ENCODE results near the gene GPC5.

GPC5 gene

DNA sequence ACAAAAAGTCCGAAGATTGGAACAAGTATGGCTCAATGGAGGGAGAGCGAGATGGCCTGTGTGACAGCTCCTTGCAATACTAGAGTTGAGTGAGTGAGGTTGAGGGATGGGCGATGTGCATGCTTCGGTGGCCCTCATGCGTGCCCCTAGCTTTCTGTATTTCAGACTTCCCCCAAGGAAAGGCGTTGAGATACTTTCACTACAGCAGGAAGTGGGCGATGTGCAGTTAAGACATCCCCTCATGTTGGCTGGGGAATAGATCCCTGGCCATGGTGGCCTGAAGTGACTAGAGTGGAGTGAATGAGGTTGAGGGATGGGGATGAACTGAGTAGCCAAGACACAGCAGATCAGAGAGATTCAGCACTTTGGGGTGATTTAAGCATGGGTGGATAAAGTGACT, 1194.3 kb downstream of the GPC5 start:
- TF ChIP-seq, protein P1, sequence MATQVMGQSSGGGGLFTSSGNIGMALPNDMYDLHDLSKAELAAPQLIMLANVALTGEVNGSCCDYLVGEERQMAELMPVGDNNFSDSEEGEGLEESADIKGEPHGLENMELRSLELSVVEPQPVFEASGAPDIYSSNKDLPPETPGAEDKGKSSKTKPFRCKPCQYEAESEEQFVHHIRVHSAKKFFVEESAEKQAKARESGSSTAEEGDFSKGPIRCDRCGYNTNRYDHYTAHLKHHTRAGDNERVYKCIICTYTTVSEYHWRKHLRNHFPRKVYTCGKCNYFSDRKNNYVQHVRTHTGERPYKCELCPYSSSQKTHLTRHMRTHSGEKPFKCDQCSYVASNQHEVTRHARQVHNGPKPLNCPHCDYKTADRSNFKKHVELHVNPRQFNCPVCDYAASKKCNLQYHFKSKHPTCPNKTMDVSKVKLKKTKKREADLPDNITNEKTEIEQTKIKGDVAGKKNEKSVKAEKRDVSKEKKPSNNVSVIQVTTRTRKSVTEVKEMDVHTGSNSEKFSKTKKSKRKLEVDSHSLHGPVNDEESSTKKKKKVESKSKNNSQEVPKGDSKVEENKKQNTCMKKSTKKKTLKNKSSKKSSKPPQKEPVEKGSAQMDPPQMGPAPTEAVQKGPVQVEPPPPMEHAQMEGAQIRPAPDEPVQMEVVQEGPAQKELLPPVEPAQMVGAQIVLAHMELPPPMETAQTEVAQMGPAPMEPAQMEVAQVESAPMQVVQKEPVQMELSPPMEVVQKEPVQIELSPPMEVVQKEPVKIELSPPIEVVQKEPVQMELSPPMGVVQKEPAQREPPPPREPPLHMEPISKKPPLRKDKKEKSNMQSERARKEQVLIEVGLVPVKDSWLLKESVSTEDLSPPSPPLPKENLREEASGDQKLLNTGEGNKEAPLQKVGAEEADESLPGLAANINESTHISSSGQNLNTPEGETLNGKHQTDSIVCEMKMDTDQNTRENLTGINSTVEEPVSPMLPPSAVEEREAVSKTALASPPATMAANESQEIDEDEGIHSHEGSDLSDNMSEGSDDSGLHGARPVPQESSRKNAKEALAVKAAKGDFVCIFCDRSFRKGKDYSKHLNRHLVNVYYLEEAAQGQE (IDR thresholded peaks at IDR 0.05; ENCODE audit: low read depth): no peak
- TF ChIP-seq NFIC (IDR thresholded peaks at IDR 0.05) (no peak), FOXM1 (IDR thresholded peaks at IDR 0.05; ENCODE audit: borderline replicate concordance, low read depth) (no peak), ZBTB7A (IDR thresholded peaks at IDR 0.05; ENCODE audit: low read depth) (no peak), EGR1 (IDR thresholded peaks at IDR 0.05) (no peak), TAF1 (IDR thresholded peaks at IDR 0.05; ENCODE audit: low read depth) (no peak), CREB1 (IDR thresholded peaks at IDR 0.05; ENCODE audit: low read depth) (no peak)

DNA sequence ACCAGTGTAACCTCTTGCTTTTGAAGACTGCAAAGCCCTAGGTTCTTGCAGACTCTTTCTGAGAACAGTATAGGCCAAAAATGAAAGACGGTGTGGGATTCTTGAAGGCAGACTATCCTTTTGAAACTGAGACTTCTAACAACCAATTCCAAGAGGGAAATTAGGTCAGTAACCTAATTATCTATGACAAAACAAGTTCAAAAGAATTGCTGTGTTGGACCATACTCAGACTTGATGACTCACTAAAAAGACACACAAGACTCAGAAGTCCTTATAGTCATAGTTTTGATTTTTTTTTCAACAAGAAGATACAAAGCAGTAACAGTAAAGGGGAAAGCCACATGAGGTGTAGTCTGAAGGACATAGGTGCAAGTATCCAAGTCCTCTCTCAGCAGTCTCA, 1204.1 kb downstream of the GPC5 start:
- no peak for TF ChIP-seq EP300 (IDR thresholded peaks at IDR 0.05; ENCODE audit: borderline replicate concordance)
- TF ChIP-seq ZBTB7A (IDR thresholded peaks at IDR 0.05; ENCODE audit: low read depth): no peak
- no peak for TF ChIP-seq TCF12 (IDR thresholded peaks at IDR 0.05; ENCODE audit: low read depth)

DNA sequence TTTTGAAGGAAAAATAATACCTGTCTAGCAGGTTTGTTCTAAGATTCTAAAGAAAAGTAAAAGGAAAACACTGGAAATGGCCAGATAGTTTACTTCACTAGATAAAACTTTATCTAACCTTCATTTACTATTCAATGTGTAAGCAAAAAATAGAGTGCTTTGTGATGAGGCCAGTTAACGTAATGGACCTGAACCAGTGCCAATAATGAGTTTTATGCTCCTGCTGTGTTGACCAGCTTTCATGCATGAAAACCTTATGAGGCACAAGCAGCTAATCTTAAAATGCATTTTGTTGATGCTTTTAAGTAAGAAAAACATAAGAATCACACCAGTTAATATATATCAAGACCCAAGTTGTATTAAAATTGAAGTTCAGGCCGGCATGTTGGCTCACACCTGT, 1211.0 kb downstream of the GPC5 start:
- TF ChIP-seq RAD21 (IDR thresholded peaks at IDR 0.05; ENCODE audit: low read depth) (no peak), ZBTB7A (IDR thresholded peaks at IDR 0.05; ENCODE audit: low read depth) (no peak), YY1 (IDR thresholded peaks at IDR 0.05; ENCODE audit: low read depth) (no peak), CREB1 (IDR thresholded peaks at IDR 0.05; ENCODE audit: low read depth) (no peak), CEBPB (IDR thresholded peaks at IDR 0.05) (no peak), NFIC (IDR thresholded peaks at IDR 0.05) (no peak), EGR1 (IDR thresholded peaks at IDR 0.05) (no peak), EP300 (IDR thresholded peaks at IDR 0.05; ENCODE audit: borderline replicate concordance) (no peak), TCF12 (IDR thresholded peaks at IDR 0.05; ENCODE audit: low read depth) (no peak), TEAD4 (IDR thresholded peaks at IDR 0.05) (no peak)
- TF ChIP-seq, protein P2, sequence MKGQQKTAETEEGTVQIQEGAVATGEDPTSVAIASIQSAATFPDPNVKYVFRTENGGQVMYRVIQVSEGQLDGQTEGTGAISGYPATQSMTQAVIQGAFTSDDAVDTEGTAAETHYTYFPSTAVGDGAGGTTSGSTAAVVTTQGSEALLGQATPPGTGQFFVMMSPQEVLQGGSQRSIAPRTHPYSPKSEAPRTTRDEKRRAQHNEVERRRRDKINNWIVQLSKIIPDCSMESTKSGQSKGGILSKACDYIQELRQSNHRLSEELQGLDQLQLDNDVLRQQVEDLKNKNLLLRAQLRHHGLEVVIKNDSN (IDR thresholded peaks at IDR 0.05): no peak
- TF ChIP-seq, protein P1 (IDR thresholded peaks at IDR 0.05; ENCODE audit: low read depth): no peak
- TF ChIP-seq, protein P3, sequence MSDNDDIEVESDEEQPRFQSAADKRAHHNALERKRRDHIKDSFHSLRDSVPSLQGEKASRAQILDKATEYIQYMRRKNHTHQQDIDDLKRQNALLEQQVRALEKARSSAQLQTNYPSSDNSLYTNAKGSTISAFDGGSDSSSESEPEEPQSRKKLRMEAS (IDR thresholded peaks at IDR 0.05): no peak

DNA sequence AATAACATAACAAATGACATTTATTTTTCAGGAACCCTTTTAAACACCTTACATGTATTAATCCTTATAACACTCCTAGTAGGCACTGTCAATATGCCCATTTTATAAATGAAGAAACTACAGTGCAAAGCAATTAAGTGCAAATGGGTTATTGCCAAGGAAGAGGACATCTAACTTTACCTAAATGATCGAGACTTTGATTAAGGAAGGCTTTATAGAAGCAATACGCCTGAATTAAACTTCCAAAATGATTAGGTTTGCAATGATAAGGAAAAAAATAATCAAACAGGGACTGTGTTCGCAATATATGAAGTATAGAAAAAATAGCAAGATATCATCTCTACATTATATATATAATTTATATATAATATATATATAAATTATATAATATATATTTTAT, 1214.5 kb downstream of the GPC5 start:
- TF ChIP-seq, protein P3 (IDR thresholded peaks at IDR 0.05): no peak
- no peak for TF ChIP-seq CEBPB (IDR thresholded peaks at IDR 0.05)
- TF ChIP-seq, protein P2 (IDR thresholded peaks at IDR 0.05): no peak
- no peak for TF ChIP-seq ZBTB7A (IDR thresholded peaks at IDR 0.05; ENCODE audit: low read depth)
- no peak for TF ChIP-seq TAF1 (IDR thresholded peaks at IDR 0.05; ENCODE audit: low read depth)
- TF ChIP-seq FOXM1 (IDR thresholded peaks at IDR 0.05; ENCODE audit: borderline replicate concordance, low read depth): no peak
- TF ChIP-seq, protein P1 (IDR thresholded peaks at IDR 0.05; ENCODE audit: low read depth): no peak
- no peak for TF ChIP-seq TEAD4 (IDR thresholded peaks at IDR 0.05)

DNA sequence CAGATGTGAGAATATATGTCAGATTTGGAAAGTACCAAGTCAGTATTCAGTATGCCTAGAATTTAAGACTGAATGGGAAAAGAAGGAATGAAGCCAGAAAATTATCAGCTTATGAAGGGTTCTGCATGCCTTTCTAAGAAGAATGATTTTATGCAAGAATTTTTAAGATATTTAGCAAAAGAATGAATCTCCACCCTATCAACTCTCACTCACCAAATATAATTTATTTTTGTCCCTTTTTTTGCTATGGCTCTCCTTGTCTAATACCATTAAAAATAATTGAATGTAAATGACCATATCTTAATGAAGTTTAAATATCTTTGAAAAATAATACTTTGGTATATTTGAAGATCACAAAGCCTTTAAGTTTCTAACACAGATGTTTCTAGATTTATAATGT, 1215.5 kb downstream of the GPC5 start:
- TF ChIP-seq TCF12 (IDR thresholded peaks at IDR 0.05; ENCODE audit: low read depth) (no peak), ZBTB7A (IDR thresholded peaks at IDR 0.05; ENCODE audit: low read depth) (no peak), YY1 (IDR thresholded peaks at IDR 0.05; ENCODE audit: low read depth) (no peak), EGR1 (IDR thresholded peaks at IDR 0.05) (no peak), NFIC (IDR thresholded peaks at IDR 0.05) (no peak), EP300 (IDR thresholded peaks at IDR 0.05; ENCODE audit: borderline replicate concordance) (no peak), RAD21 (IDR thresholded peaks at IDR 0.05; ENCODE audit: low read depth) (no peak), CEBPB (IDR thresholded peaks at IDR 0.05) (no peak), CREB1 (IDR thresholded peaks at IDR 0.05; ENCODE audit: low read depth) (no peak), TEAD4 (IDR thresholded peaks at IDR 0.05) (no peak), FOXM1 (IDR thresholded peaks at IDR 0.05; ENCODE audit: borderline replicate concordance, low read depth) (no peak), TAF1 (IDR thresholded peaks at IDR 0.05; ENCODE audit: low read depth) (no peak)
- TF ChIP-seq, protein P3 (IDR thresholded peaks at IDR 0.05): no peak
- TF ChIP-seq, protein P1 (IDR thresholded peaks at IDR 0.05; ENCODE audit: low read depth): no peak
- TF ChIP-seq, protein P2 (IDR thresholded peaks at IDR 0.05): no peak
